SU-DHL-6 (cell line): ENCODE data around the gene ROMO1.

Experiments
- H2AFZ ChIP-seq: fragments of 200-600 bp; sonication (generic); 2 replicates; pipeline ENCODE4 v1.6.1; 2014; ENCODE audit warnings: low read depth, mild to moderate bottlenecking, moderate library complexity, mixed read lengths, antibody characterized with exemption, low read length; ENCODE audit not compliant: severe bottlenecking
- H3F3A ChIP-seq: fragments of 200-600 bp; shearing (Covaris generic); 2 replicates; pipeline ENCODE4 v1.6.0; 2016; ENCODE audit warnings: antibody characterized with exemption, mild to moderate bottlenecking; ENCODE audit not compliant: insufficient read depth
- H3K27ac ChIP-seq: fragments of 200-600 bp; sonication (generic); 2 replicates; pipeline ENCODE4 v1.5.1; 2016; ENCODE audit warnings: low read depth, mild to moderate bottlenecking, low read length, moderate library complexity, mixed read lengths
- H3K27me3 ChIP-seq: fragments of 200-600 bp; sonication (generic), shearing (Covaris generic); 2 replicates; pipeline ENCODE4 v1.6.0; 2014; ENCODE audit warnings: mild to moderate bottlenecking, low read length
- H3K36me3 ChIP-seq: fragments of 200-600 bp; sonication (generic); 2 replicates; pipeline ENCODE4 v1.6.1; 2014; ENCODE audit warnings: mild to moderate bottlenecking, low read length, mixed read lengths
- H3K4me2 ChIP-seq: fragments of 300-600, 200-600 bp; shearing (Covaris generic), sonication (generic); 2 replicates; pipeline ENCODE4 v1.6.0; 2014; ENCODE audit warnings: low read length, low read depth, mild to moderate bottlenecking; ENCODE audit not compliant: poor library complexity, severe bottlenecking
- H3K4me3 ChIP-seq: fragments of 200-600 bp; sonication (generic); 2 replicates; pipeline ENCODE4 v1.5.1; 2014; ENCODE audit warnings: antibody characterized with exemption, low read length, mild to moderate bottlenecking, mixed read lengths; ENCODE audit not compliant: insufficient read depth, poor library complexity, severe bottlenecking
- H3K79me2 ChIP-seq: fragments of 200-600 bp; sonication (generic); 2 replicates; pipeline ENCODE4 v1.6.1; 2014; ENCODE audit warnings: mild to moderate bottlenecking, low read length, moderate library complexity; ENCODE audit not compliant: insufficient read depth
- H3K9ac ChIP-seq: fragments of 200-600 bp; sonication (generic); 2 replicates; pipeline ENCODE4 v1.7.0; 2014; ENCODE audit warnings: mild to moderate bottlenecking, low read length
- H3K9me2 ChIP-seq: fragments of 200-600 bp; sonication (generic); replicated peaks from 2 replicates; pipeline ENCODE4 v1.6.1; 2014; ENCODE audit warnings: low read length; ENCODE audit not compliant: insufficient read depth
- H3K9me3 ChIP-seq: fragments of 200-600 bp; sonication (generic); 2 replicates; pipeline ENCODE4 v1.6.1; 2014; ENCODE audit warnings: low read length, mixed read lengths; ENCODE audit not compliant: insufficient read depth
- H4K20me1 ChIP-seq: fragments of 200-600 bp; sonication (generic); 2 replicates; pipeline ENCODE4 v1.6.1; 2014; ENCODE audit warnings: low read depth, mild to moderate bottlenecking, antibody characterized with exemption, low read length, moderate library complexity, mixed read lengths
- EZH2phosphoT487 ChIP-seq: fragments of 200-600 bp; sonication (generic), shearing (Covaris generic); conservative IDR thresholded peaks from 2 replicates; pipeline ENCODE4 v1.6.1; 2018; ENCODE audit warnings: mild to moderate bottlenecking, antibody characterized with exemption, low read length, moderate library complexity, mixed read lengths
- TF ChIP-seq, protein P1 (sequence below): fragments of 200-600 bp; sonication (generic); IDR thresholded peaks from one replicate; pipeline ENCODE4 v1.5.1; 2017; ENCODE audit warnings: antibody characterized with exemption, mild to moderate bottlenecking, low read length, moderate library complexity; ENCODE audit not compliant: insufficient read depth, poor library complexity, severe bottlenecking

Gene ROMO1

DNA sequence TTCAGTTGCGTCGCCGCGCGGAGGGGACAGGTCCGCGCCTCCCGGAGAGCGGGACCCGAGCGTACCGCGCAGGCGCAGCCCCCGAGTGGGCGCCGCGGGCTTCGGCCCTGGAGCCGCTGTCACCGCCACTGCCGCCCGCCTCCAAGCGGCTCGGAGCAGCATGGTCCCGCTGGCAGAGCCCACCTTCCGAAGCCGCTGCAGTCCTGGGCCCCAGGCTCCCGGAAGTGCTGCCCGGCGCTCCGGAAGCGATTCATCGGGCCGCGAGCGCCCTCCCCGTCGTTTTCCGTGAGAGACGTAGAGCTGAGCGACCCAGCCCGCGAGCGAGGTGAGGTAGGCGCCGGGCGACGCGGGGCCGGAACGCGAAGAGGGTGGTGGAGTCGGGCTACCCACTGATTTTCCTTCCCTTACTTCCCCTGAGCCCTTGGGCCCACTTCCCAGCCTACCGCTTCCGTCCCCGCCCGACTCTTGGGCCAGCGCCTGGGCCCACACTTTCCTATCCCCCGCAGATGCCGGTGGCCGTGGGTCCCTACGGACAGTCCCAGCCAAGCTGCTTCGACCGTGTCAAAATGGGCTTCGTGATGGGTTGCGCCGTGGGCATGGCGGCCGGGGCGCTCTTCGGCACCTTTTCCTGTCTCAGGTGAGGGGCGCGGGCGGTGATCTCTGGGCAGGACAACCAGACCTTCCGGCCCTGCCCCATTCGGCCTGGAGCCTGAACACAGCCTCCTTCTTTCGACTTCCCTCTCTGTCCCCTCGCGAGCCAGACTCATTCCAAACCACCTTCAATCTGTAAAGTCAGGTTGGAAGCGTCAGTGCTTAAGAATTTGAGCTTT, at the start of gene ROMO1, which contains the start of gene NFS1:
ROMO1 (plus strand) TSS at position 279 of the 830 bp plus-strand sequence; CDS start at position 507, 228 bp downstream.
NFS1 (minus strand) TSS at position 226 of the 830 bp plus-strand sequence; CDS start at position 162, 64 bp downstream.
- Histone ChIP-seq H3K9ac (peak within 1 kb of the TSS; percentile 93), H3K27me3 (no peaks in the 10 kb centered on the region), H3K79me2 (peaks cover 26% of the 10 kb centered on the region; the same call in 1 of the 2 replicates), H3K36me3 (peaks cover 16% of the 10 kb centered on the region), H3F3A (peaks cover 60% of the 10 kb centered on the region), H3K27ac (peak within 1 kb of the TSS; percentile 70), H3K4me2 (peak within 1 kb of the TSS; percentile 67), H4K20me1 (peaks cover under 1% of the 10 kb centered on the region), H3K4me3 (peak within 1 kb of the TSS; percentile 92), H3K9me3 (no peaks in the 10 kb centered on the region), H3K9me2 (no peaks in the 10 kb centered on the region), H2AFZ (peak within 1 kb of the TSS; percentile 93)
- no peak for TF ChIP-seq EZH2phosphoT487
- TF ChIP-seq, protein P1, sequence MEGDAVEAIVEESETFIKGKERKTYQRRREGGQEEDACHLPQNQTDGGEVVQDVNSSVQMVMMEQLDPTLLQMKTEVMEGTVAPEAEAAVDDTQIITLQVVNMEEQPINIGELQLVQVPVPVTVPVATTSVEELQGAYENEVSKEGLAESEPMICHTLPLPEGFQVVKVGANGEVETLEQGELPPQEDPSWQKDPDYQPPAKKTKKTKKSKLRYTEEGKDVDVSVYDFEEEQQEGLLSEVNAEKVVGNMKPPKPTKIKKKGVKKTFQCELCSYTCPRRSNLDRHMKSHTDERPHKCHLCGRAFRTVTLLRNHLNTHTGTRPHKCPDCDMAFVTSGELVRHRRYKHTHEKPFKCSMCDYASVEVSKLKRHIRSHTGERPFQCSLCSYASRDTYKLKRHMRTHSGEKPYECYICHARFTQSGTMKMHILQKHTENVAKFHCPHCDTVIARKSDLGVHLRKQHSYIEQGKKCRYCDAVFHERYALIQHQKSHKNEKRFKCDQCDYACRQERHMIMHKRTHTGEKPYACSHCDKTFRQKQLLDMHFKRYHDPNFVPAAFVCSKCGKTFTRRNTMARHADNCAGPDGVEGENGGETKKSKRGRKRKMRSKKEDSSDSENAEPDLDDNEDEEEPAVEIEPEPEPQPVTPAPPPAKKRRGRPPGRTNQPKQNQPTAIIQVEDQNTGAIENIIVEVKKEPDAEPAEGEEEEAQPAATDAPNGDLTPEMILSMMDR = no peak

DNA sequence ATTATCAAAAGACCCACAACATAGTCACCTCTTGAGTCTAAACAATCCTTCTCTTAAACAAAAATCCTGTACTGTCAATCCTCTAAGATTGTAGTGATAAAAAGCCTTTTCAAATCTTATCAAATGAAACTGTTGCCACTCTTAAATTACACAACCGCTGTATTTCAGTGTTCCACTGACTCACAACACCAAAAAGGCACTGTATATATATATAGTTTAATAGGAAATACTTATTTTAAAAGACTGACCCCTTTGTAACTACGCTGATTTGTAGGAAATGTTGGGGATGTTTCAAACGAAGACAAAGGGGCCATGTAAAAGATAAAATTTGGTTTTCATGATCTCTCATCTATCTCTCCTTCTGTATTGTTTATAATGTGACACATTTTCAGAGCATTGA, 48.6 kb upstream of the ROMO1 start:
- TF ChIP-seq EZH2phosphoT487 = no peak
- TF ChIP-seq, protein P1 = no peak
- peaks cover 36% of the 10 kb centered on the region for H3K36me3 ChIP-seq
- H3K79me2 ChIP-seq = peaks cover 82% of the 10 kb centered on the region
- H3K9me2 ChIP-seq = no peaks in the 10 kb centered on the region
- no peak overlapping the region for H3K9ac ChIP-seq
- no peaks in the 10 kb centered on the region for H3K27me3 ChIP-seq
- no peak overlapping the region for H3K4me2 ChIP-seq
- no peak overlapping the region for H3K27ac ChIP-seq
- H2AFZ ChIP-seq = no peak overlapping the region
- no peaks in the 10 kb centered on the region for H3K9me3 ChIP-seq
- no peak overlapping the region for H3K4me3 ChIP-seq
- peaks cover 20% of the 10 kb centered on the region; the same call in 1 of the 2 replicates for H3F3A ChIP-seq
- H4K20me1 ChIP-seq = peaks cover 29% of the 10 kb centered on the region

DNA sequence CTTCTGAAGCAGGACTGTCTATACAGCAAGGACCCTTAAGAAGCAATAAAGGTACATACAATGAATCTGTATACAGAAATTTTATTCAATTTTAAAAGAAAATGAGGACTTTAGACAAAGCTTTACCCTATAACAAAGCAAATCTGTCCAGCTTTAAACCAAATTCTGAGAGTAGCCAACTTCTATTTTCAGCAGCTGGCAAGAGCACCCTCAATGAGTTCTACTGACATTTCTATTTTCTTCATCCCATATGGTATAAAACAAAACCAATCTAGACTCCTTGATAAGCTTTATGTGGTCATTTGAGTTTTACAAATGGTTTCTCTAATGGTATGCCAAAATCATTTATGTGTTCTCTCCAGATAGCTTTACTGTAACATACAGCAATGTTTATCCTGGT, 47.2 kb upstream of the ROMO1 start:
- peaks cover 90% of the 10 kb centered on the region for H3K79me2 ChIP-seq
- peaks cover 40% of the 10 kb centered on the region for H4K20me1 ChIP-seq
- H3K9me2 ChIP-seq = no peaks in the 10 kb centered on the region
- no peak overlapping the region for H3K4me2 ChIP-seq
- no peak overlapping the region for H3K4me3 ChIP-seq
- no peak overlapping the region for H3K9ac ChIP-seq
- H3K27ac ChIP-seq = no peak overlapping the region
- TF ChIP-seq, protein P1 = no peak
- TF ChIP-seq EZH2phosphoT487 = no peak
- H3K9me3 ChIP-seq = no peaks in the 10 kb centered on the region
- H3F3A ChIP-seq = peaks cover 21% of the 10 kb centered on the region
- H3K27me3 ChIP-seq = no peaks in the 10 kb centered on the region
- H3K36me3 ChIP-seq = peaks cover 40% of the 10 kb centered on the region
- no peak overlapping the region for H2AFZ ChIP-seq
